PFSK-1 (cell line): Measurements from ENCODE around the gene TLE4.

Experiments used
- FOXP2 ChIP-seq: optimal IDR thresholded peaks from 2 replicates; pipeline ENCODE3; 2011; ENCODE audit warnings: borderline replicate concordance, control low read depth, inconsistent platforms; ENCODE audit not compliant: insufficient read depth; ENCODE audit errors: extremely low read length, extremely low read depth
- POLR2AphosphoS5 ChIP-seq: IDR thresholded peaks from 2 replicates; pipeline ENCODE4 v1.6.1; 2012; ENCODE audit warnings: low read depth, mild to moderate bottlenecking, control low read depth, low read length, moderate library complexity
- SIN3A ChIP-seq: IDR thresholded peaks from 2 replicates; pipeline ENCODE4 v1.6.1; 2012; ENCODE audit warnings: mild to moderate bottlenecking, low read length, moderate library complexity, borderline replicate concordance; ENCODE audit not compliant: insufficient read depth
- TAF1 ChIP-seq: IDR thresholded peaks from 2 replicates; pipeline ENCODE4 v1.6.1; 2012; ENCODE audit warnings: low read length, control low read depth, borderline replicate concordance; ENCODE audit not compliant: insufficient read depth
- TF ChIP-seq, protein P1 (sequence below), 2 experiments: IDR thresholded peaks; 2 replicates each; pipeline versions ENCODE4 v1.6.1 to v1.8.0; 2011 to 2012; ENCODE audit warnings: low read depth in 2 of 2, low read length in 2 of 2, control low read depth in 1 of 2, inconsistent platforms in 1 of 2, mild to moderate bottlenecking in 1 of 2, moderate library complexity in 1 of 2; ENCODE audit not compliant: insufficient read depth in 1 of 2

Gene TLE4

DNA sequence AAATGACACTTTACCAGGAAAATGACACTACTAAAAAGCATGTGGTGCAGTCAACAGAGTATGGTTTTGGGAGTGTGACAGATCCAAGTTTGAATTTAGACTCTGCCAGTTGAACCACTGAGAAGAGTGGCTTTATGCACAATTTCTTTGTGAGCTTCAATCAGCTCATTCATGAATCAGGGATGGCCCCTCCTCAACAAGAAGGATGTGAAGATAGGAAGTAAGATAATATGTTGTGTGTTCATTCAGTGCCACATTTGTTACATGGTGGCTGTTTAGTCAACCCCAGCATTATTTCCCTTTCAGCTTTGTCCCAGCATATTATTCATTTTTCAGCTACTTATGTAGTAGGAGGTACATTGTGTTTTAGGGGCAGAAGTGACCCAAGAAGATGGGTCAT is 140.1 kb downstream of the TLE4 start:
- TF ChIP-seq FOXP2: no peak
- TF ChIP-seq, protein P1, sequence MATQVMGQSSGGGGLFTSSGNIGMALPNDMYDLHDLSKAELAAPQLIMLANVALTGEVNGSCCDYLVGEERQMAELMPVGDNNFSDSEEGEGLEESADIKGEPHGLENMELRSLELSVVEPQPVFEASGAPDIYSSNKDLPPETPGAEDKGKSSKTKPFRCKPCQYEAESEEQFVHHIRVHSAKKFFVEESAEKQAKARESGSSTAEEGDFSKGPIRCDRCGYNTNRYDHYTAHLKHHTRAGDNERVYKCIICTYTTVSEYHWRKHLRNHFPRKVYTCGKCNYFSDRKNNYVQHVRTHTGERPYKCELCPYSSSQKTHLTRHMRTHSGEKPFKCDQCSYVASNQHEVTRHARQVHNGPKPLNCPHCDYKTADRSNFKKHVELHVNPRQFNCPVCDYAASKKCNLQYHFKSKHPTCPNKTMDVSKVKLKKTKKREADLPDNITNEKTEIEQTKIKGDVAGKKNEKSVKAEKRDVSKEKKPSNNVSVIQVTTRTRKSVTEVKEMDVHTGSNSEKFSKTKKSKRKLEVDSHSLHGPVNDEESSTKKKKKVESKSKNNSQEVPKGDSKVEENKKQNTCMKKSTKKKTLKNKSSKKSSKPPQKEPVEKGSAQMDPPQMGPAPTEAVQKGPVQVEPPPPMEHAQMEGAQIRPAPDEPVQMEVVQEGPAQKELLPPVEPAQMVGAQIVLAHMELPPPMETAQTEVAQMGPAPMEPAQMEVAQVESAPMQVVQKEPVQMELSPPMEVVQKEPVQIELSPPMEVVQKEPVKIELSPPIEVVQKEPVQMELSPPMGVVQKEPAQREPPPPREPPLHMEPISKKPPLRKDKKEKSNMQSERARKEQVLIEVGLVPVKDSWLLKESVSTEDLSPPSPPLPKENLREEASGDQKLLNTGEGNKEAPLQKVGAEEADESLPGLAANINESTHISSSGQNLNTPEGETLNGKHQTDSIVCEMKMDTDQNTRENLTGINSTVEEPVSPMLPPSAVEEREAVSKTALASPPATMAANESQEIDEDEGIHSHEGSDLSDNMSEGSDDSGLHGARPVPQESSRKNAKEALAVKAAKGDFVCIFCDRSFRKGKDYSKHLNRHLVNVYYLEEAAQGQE (IDR thresholded peaks at IDR 0.05; ENCODE audit: insufficient read depth in 1 of 2, low read depth in 2 of 2, low read length in 2 of 2): no peak
- no peak for TF ChIP-seq POLR2AphosphoS5
- no peak for TF ChIP-seq TAF1
- TF ChIP-seq SIN3A: no peak

DNA sequence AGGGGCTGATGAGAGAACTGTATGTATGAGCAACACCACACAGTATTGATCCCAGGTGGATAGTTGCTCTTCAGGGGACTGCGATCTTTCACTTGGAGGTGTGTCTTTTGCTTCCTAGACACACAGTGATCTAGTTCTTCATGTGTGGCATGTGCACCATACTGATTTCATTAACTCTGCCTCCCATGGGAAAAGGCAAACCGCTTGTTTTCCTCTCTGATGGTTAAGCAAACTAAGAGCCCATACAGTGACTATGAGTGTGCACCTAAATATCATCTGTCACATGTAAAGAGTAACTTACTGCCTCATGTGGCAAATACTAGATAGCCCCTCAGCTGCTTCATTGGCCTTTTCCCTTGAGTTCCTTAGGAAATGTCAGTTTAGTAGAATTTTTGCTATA is 147.3 kb downstream of the TLE4 start:
- TF ChIP-seq, protein P1 (IDR thresholded peaks at IDR 0.05; ENCODE audit: insufficient read depth in 1 of 2, low read depth in 2 of 2, low read length in 2 of 2): no peak
- no peak for TF ChIP-seq POLR2AphosphoS5
- no peak for TF ChIP-seq SIN3A
- no peak for TF ChIP-seq TAF1
- no peak for TF ChIP-seq FOXP2

DNA sequence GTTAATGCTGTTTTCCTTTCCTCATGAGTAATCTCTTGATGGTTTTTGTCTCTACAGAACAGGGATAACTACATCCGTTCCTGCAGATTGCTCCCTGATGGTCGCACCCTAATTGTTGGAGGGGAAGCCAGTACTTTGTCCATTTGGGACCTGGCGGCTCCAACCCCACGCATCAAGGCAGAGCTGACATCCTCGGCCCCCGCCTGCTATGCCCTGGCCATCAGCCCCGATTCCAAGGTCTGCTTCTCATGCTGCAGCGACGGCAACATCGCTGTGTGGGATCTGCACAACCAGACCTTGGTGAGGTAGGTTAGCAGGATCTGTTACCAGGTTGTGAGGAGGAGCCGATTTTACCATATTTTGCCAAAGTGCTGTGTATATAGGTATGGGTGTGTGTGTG is 148.2 kb downstream of the TLE4 start:
- TF ChIP-seq FOXP2: no peak
- TF ChIP-seq, protein P1 (IDR thresholded peaks at IDR 0.05; ENCODE audit: insufficient read depth in 1 of 2, low read depth in 2 of 2, low read length in 2 of 2): no peak
- no peak for TF ChIP-seq TAF1
- no peak for TF ChIP-seq POLR2AphosphoS5
- TF ChIP-seq SIN3A: no peak

DNA sequence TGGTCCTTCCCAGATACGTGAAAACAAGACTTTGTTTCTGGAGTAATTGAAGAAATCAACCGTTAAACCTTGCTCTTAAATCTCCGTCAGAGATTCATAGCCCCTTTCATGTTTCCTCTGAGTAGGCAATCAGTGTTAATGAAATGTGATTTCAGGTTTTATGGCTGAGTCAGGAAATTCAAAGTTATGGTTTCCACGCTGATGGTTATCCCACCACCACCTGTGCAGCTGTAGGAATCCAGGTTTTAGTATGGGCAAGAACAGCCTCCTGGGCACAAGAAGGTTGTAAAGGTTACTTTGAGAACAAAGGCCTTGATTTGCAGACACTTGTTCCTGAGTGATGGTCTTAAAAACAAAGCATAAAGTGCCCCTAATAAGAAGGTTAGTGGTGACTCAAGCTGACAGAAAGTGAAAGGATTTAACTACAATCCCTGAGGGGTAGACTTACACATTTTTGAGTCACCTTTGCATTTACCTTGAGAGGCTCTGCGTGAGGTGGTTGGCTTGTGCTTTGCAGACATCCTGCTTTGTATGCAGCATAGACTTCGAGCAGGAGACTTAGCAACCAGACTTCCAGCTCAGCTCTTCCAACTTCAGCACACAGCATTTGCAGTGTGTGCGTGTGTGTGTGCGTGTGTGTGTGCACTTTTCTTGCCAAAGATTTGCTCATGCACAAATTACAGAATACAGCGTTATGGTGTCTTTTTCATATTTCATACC is 159.6 kb downstream of the TLE4 start:
- TF ChIP-seq SIN3A (no peak), FOXP2 (no peak), POLR2AphosphoS5 (no peak), TAF1 (no peak)
- TF ChIP-seq, protein P1 (IDR thresholded peaks at IDR 0.05; ENCODE audit: insufficient read depth in 1 of 2, low read depth in 2 of 2, low read length in 2 of 2): no peak
